Liver (tissue), 3 donors: ENCODE results near the gene KAZN.

ENCODE experiments used
- TAF1 ChIP-seq: conservative IDR thresholded peaks from 2 replicates; pipeline ENCODE4 v1.6.1; 2016; ENCODE audit warnings: antibody characterized with exemption, mild to moderate bottlenecking
- TF ChIP-seq, protein P1 (sequence below): fragments of 150-350 bp; IDR thresholded peaks from 2 replicates; pipeline ENCODE4 v1.5.1; 2017; ENCODE audit warnings: improper control_type of control experiment, low read depth, low read length; ENCODE audit not compliant: missing input control
- donor health status: healthy.
- donor health status: healthy.

DNA sequence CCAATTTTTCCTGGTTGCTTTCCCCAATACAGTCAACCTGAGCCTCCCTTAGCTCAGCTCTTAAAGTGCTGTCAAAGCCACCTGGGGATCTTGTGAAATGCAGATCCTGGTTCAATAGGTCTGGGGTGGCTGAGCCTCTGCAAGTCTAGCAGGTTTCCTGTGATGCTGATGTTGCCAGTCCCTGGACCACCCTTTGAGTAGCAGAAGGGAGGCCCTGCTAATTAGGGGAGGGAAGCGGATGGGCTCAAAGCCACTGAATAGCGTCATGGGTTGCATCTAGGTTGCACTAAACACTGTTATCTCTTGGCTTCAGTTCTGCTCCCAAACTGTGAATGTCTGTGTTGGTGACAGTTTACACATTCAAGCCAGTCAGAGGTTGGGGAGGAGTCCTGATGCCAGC is 127.2 kb downstream of the KAZN start:
- TF ChIP-seq, protein P1, sequence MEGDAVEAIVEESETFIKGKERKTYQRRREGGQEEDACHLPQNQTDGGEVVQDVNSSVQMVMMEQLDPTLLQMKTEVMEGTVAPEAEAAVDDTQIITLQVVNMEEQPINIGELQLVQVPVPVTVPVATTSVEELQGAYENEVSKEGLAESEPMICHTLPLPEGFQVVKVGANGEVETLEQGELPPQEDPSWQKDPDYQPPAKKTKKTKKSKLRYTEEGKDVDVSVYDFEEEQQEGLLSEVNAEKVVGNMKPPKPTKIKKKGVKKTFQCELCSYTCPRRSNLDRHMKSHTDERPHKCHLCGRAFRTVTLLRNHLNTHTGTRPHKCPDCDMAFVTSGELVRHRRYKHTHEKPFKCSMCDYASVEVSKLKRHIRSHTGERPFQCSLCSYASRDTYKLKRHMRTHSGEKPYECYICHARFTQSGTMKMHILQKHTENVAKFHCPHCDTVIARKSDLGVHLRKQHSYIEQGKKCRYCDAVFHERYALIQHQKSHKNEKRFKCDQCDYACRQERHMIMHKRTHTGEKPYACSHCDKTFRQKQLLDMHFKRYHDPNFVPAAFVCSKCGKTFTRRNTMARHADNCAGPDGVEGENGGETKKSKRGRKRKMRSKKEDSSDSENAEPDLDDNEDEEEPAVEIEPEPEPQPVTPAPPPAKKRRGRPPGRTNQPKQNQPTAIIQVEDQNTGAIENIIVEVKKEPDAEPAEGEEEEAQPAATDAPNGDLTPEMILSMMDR, result no peak
- TF ChIP-seq TAF1, result no peak
